Measurements from ENCODE around the gene GAS7.

- TF ChIP-seq FOXP4 (CRISPR knock-in tag; IDR thresholded peaks at IDR 0.05): no peak
- TF ChIP-seq, protein P1, sequence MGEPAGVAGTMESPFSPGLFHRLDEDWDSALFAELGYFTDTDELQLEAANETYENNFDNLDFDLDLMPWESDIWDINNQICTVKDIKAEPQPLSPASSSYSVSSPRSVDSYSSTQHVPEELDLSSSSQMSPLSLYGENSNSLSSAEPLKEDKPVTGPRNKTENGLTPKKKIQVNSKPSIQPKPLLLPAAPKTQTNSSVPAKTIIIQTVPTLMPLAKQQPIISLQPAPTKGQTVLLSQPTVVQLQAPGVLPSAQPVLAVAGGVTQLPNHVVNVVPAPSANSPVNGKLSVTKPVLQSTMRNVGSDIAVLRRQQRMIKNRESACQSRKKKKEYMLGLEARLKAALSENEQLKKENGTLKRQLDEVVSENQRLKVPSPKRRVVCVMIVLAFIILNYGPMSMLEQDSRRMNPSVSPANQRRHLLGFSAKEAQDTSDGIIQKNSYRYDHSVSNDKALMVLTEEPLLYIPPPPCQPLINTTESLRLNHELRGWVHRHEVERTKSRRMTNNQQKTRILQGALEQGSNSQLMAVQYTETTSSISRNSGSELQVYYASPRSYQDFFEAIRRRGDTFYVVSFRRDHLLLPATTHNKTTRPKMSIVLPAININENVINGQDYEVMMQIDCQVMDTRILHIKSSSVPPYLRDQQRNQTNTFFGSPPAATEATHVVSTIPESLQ (CRISPR knock-in tag; IDR thresholded peaks at IDR 0.05): no peak
- no peak for TF ChIP-seq NR1H2 (CRISPR knock-in tag; IDR thresholded peaks at IDR 0.05)
- no peak for TF ChIP-seq TP53 (CRISPR knock-in tag; IDR thresholded peaks at IDR 0.05)
- no peak for TF ChIP-seq MAX (CRISPR knock-in tag; IDR thresholded peaks at IDR 0.05)
- no peak for TF ChIP-seq CTCF (IDR thresholded peaks at IDR 0.05)
- TF ChIP-seq, protein P2, sequence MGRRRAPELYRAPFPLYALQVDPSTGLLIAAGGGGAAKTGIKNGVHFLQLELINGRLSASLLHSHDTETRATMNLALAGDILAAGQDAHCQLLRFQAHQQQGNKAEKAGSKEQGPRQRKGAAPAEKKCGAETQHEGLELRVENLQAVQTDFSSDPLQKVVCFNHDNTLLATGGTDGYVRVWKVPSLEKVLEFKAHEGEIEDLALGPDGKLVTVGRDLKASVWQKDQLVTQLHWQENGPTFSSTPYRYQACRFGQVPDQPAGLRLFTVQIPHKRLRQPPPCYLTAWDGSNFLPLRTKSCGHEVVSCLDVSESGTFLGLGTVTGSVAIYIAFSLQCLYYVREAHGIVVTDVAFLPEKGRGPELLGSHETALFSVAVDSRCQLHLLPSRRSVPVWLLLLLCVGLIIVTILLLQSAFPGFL (CRISPR knock-in tag; IDR thresholded peaks at IDR 0.05; ENCODE audit: borderline replicate concordance): no peak
- TF ChIP-seq, protein P3, sequence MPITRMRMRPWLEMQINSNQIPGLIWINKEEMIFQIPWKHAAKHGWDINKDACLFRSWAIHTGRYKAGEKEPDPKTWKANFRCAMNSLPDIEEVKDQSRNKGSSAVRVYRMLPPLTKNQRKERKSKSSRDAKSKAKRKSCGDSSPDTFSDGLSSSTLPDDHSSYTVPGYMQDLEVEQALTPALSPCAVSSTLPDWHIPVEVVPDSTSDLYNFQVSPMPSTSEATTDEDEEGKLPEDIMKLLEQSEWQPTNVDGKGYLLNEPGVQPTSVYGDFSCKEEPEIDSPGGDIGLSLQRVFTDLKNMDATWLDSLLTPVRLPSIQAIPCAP (CRISPR knock-in tag; IDR thresholded peaks at IDR 0.05): no peak
- no peak for TF ChIP-seq ESRRA (CRISPR knock-in tag; IDR thresholded peaks at IDR 0.05; ENCODE audit: borderline replicate concordance)
Observed at GRCh38 chr17:10195090-10195805, 3.2 kb downstream of the GAS7 start.

Measured in WTC11 (cell line).